HepG2 (cell line): ENCODE results near the gene CCDC97. TPM values are rescaled to one million over a fixed set of nuclear protein-coding genes. Genes with fewer than 3 reads are reported as not detected.

Experiments used
- ATRX ChIP-seq: sonication (generic); formaldehyde crosslinking; IDR thresholded peaks from 2 replicates; pipeline ENCODE4 v1.4.0; 2020; ENCODE audit warnings: missing genetic modification reagents, borderline replicate concordance
- LRRFIP1 ChIP-seq: sonication (generic); formaldehyde crosslinking; conservative IDR thresholded peaks from 2 replicates; pipeline ENCODE4 v1.4.0; 2020; ENCODE audit warnings: missing genetic modification reagents
- PHF8 ChIP-seq: sonication (generic); formaldehyde crosslinking; IDR thresholded peaks from 2 replicates; pipeline ENCODE4 v1.5.0; 2020; ENCODE audit warnings: missing genetic modification reagents
- RNF219 ChIP-seq: sonication (generic); formaldehyde crosslinking; IDR thresholded peaks from 2 replicates; pipeline ENCODE4 v1.5.0; 2020; ENCODE audit warnings: mild to moderate bottlenecking, missing genetic modification reagents
- ZBTB38 ChIP-seq: sonication (generic); formaldehyde crosslinking; IDR thresholded peaks from 2 replicates; pipeline ENCODE4 v1.5.1; 2020; ENCODE audit warnings: mild to moderate bottlenecking, missing genetic modification reagents
- ZNF143 ChIP-seq: sonication (generic); formaldehyde crosslinking; IDR thresholded peaks from 2 replicates; pipeline ENCODE4 v1.4.0; 2020; ENCODE audit warnings: missing genetic modification reagents
- ZNF235 ChIP-seq: sonication (generic); formaldehyde crosslinking; IDR thresholded peaks from 2 replicates; pipeline ENCODE4 v1.8.1; 2023; ENCODE audit warnings: mild to moderate bottlenecking, missing genetic modification reagents, borderline replicate concordance
- ZNF335 ChIP-seq: sonication (generic); formaldehyde crosslinking; IDR thresholded peaks from 2 replicates; pipeline ENCODE4 v1.4.0; 2020; ENCODE audit warnings: missing genetic modification reagents
- polyA plus RNA-seq, 8 experiments: library from polyadenylated mRNA; depleted of rRNA in 3 of 8; stranded (reverse) in 7 of 8; unstranded in 1 of 8; fragments of >200 nt; fragmentation: Illumina TruSeq in 4 of 8; extraction: Trizol in 4 of 8; gene quantifications; 2 replicates each; pipeline versions ENCODE4 v1.2.1 to v1.2.3, GENCODE V29; 2011 to 2016; ENCODE audit warnings: low read depth in 4 of 8, missing spikeins in 1 of 8, mixed read lengths in 1 of 8; ENCODE audit not compliant: insufficient read depth in 1 of 8
- total RNA-seq, 5 experiments: library from RNA; depleted of rRNA; stranded (reverse); fragments of >200 nt; fragmentation: Illumina TruSeq; extraction: Trizol; gene quantifications; 2 replicates each; pipeline ENCODE4 v1.2.3, GENCODE V29; 2016; ENCODE audit warnings: low read depth in 1 of 5

The CCDC97 gene
- total and polyA plus RNA-seq, 2 of the 13 experiments (the other 11 are each of a cell fraction or from before 2014, with no cell fraction given) = 6.2 to 7.3 TPM

- TF ChIP-seq RNF219 (CRISPR knock-in tag) (no peak), ZNF235 (CRISPR knock-in tag) (no peak), ZNF143 (peak; percentile 2; the same call in 1 of the 2 replicates), ATRX (CRISPR knock-in tag) (no peak), ZNF335 (CRISPR knock-in tag) (no peak), ZBTB38 (CRISPR knock-in tag) (0 out of 2 replicates have a peak, but pooled peaks have one; percentile 5), LRRFIP1 (CRISPR knock-in tag) (no peak), PHF8 (CRISPR knock-in tag) (peak; percentile 2; the same call in 1 of the 2 replicates)
Observed at GRCh38 chr19:41324231-41324702, 14.3 kb downstream of the CCDC97 start (continued).
